SK-N-SH treated with all-trans-retinoic acid at 6 μM for 48 hours (cell line): ENCODE measurements around the gene TDRD9.

Source experiments
- ATAC-seq: fragments of 200-7000 bp; cut with Tn5 transposase; 3 replicates; pipeline ENCODE4 v1.9.1; 2020; ENCODE audit warnings: mild to moderate bottlenecking, moderate library complexity
- ARNTL ChIP-seq: fragments of 450-650 bp; formaldehyde crosslinking; IDR thresholded peaks from 2 replicates; pipeline ENCODE4 v1.5.0; 2020; ENCODE audit warnings: low read depth, mild to moderate bottlenecking, moderate library complexity, borderline replicate concordance
- BACH2 ChIP-seq: fragments of 250-450 bp; sonication (Bioruptor Pico); IDR thresholded peaks from 2 replicates; pipeline ENCODE4 v1.9.0; 2021; ENCODE audit warnings: mild to moderate bottlenecking, borderline replicate concordance
- CSDC2 ChIP-seq: fragments of 250-450 bp; sonication (Bioruptor Pico); IDR thresholded peaks from 2 replicates; pipeline ENCODE4 v1.5.0; 2020; ENCODE audit warnings: mild to moderate bottlenecking, moderate library complexity
- CSRNP3 ChIP-seq: fragments of 250-450 bp; sonication (Bioruptor Pico); IDR thresholded peaks from 2 replicates; pipeline ENCODE4 v1.5.1; 2021; ENCODE audit warnings: mild to moderate bottlenecking, moderate library complexity
- ESRRG ChIP-seq: fragments of 250-450 bp; sonication (Bioruptor Pico); IDR thresholded peaks from 2 replicates; pipeline ENCODE4 v1.6.1; 2021; ENCODE audit warnings: mild to moderate bottlenecking
- GLIS3 ChIP-seq: fragments of 250-450 bp; sonication (Bioruptor Pico); IDR thresholded peaks from 2 replicates; pipeline ENCODE4 v1.5.0; 2020; ENCODE audit warnings: mild to moderate bottlenecking, moderate library complexity
- ISL1 ChIP-seq: fragments of 250-450 bp; sonication (Bioruptor Pico); IDR thresholded peaks from 2 replicates; pipeline ENCODE4 v2.1.2; 2022; ENCODE audit warnings: mild to moderate bottlenecking, moderate library complexity
- PPARA ChIP-seq: fragments of 250-450 bp; sonication (Bioruptor Pico); IDR thresholded peaks from 2 replicates; pipeline ENCODE4 v1.5.0; 2020; ENCODE audit warnings: mild to moderate bottlenecking, borderline replicate concordance
- RARB ChIP-seq: fragments of 250-450 bp; sonication (Bioruptor Pico); IDR thresholded peaks from 2 replicates; pipeline ENCODE4 v1.8.0; 2021; ENCODE audit warnings: mild to moderate bottlenecking, moderate library complexity
- SNAI2 ChIP-seq: fragments of 250-450 bp; sonication (Bioruptor Pico); IDR thresholded peaks from 2 replicates; pipeline ENCODE4 v1.5.0; 2020; ENCODE audit warnings: mild to moderate bottlenecking, moderate library complexity
- TOX ChIP-seq: fragments of 250-450 bp; sonication (Bioruptor Pico); IDR thresholded peaks from 2 replicates; pipeline ENCODE4 v1.8.0; 2021; ENCODE audit warnings: mild to moderate bottlenecking, moderate library complexity, borderline replicate concordance
- ZFP3 ChIP-seq: fragments of 250-450 bp; sonication (Bioruptor Pico); IDR thresholded peaks from 2 replicates; pipeline ENCODE4 v1.5.0; 2020; ENCODE audit warnings: mild to moderate bottlenecking, moderate library complexity
- ZFP30 ChIP-seq: fragments of 450-650 bp; formaldehyde crosslinking; IDR thresholded peaks from 2 replicates; pipeline ENCODE4 v1.5.0; 2022; ENCODE audit warnings: mild to moderate bottlenecking, moderate library complexity
- ZNF565 ChIP-seq: fragments of 450-650 bp; formaldehyde crosslinking; conservative IDR thresholded peaks from 2 replicates; pipeline ENCODE4 v1.5.0; 2020; ENCODE audit warnings: low read depth, mild to moderate bottlenecking, moderate library complexity
- ZNF70 ChIP-seq: fragments of 450-650 bp; formaldehyde crosslinking; IDR thresholded peaks from 2 replicates; pipeline ENCODE4 v1.5.0; 2020; ENCODE audit warnings: mild to moderate bottlenecking, moderate library complexity
- ZNF8 ChIP-seq: fragments of 450-650 bp; formaldehyde crosslinking; IDR thresholded peaks from 2 replicates; pipeline ENCODE4 v1.5.0; 2020; ENCODE audit warnings: mild to moderate bottlenecking, moderate library complexity
- TF ChIP-seq, protein P1 (sequence below): fragments of 250-450 bp; sonication (Bioruptor Pico); IDR thresholded peaks from 2 replicates; pipeline ENCODE4 v1.5.1; 2020; ENCODE audit warnings: low read depth, mild to moderate bottlenecking, moderate library complexity
- TF ChIP-seq, protein P2 (sequence below): fragments of 250-450 bp; sonication (Bioruptor Pico); IDR thresholded peaks from 2 replicates; pipeline ENCODE4 v1.8.0; 2020; ENCODE audit warnings: mild to moderate bottlenecking, moderate library complexity, borderline replicate concordance
- TF ChIP-seq, protein P3 (sequence below): fragments of 250-450 bp; sonication (Bioruptor Pico); IDR thresholded peaks from 2 replicates; pipeline ENCODE4 v1.5.0; 2020; ENCODE audit warnings: mild to moderate bottlenecking, moderate library complexity
- TF ChIP-seq, protein P4 (sequence below): fragments of 250-450 bp; sonication (Bioruptor Pico); IDR thresholded peaks from 2 replicates; pipeline ENCODE4 v1.8.0; 2021; ENCODE audit warnings: low read depth, mild to moderate bottlenecking, moderate library complexity, borderline replicate concordance

The TDRD9 gene

DNA sequence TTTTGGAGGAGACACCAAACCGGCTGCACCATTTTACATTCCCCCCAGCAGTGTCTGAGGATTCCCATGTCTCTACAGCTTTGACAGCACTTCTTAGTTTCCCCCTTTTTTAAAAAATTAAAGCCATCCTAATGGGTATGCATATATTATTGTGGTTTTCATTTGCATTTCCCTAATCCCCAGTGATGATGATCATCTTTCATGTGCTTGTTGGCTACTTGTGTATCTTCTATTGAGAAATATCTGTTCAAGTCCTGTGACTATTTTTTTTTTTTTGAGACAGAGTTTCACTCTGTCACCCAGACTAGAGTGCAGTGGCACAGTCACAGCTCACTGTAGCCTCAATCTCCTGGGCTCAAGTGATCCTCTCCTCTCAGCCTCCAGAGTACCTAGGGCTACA lies 134.0 kb downstream of the TDRD9 start:
- no peak for ATAC-seq
- no peak for TF ChIP-seq ESRRG (CRISPR knock-in tag)

GRCh38 chr14:104064003-104064402 lies 135.7 kb downstream of the TDRD9 start:
- TF ChIP-seq CSRNP3 (CRISPR knock-in tag) (no peak), ESRRG (CRISPR knock-in tag) (no peak), BACH2 (CRISPR knock-in tag) (no peak), GLIS3 (no peak), SNAI2 (no peak), PPARA (CRISPR knock-in tag) (no peak), ZFP30 (CRISPR knock-in tag) (no peak), ZFP3 (CRISPR knock-in tag) (no peak), ISL1 (CRISPR knock-in tag) (no peak), ZNF8 (CRISPR knock-in tag) (no peak), TOX (CRISPR knock-in tag) (no peak), ARNTL (CRISPR knock-in tag) (no peak)
- TF ChIP-seq, protein P1, sequence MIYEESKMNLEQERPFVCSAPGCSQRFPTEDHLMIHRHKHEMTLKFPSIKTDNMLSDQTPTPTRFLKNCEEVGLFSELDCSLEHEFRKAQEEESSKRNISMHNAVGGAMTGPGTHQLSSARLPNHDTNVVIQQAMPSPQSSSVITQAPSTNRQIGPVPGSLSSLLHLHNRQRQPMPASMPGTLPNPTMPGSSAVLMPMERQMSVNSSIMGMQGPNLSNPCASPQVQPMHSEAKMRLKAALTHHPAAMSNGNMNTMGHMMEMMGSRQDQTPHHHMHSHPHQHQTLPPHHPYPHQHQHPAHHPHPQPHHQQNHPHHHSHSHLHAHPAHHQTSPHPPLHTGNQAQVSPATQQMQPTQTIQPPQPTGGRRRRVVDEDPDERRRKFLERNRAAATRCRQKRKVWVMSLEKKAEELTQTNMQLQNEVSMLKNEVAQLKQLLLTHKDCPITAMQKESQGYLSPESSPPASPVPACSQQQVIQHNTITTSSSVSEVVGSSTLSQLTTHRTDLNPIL (CRISPR knock-in tag), result no peak
- TF ChIP-seq, protein P2, sequence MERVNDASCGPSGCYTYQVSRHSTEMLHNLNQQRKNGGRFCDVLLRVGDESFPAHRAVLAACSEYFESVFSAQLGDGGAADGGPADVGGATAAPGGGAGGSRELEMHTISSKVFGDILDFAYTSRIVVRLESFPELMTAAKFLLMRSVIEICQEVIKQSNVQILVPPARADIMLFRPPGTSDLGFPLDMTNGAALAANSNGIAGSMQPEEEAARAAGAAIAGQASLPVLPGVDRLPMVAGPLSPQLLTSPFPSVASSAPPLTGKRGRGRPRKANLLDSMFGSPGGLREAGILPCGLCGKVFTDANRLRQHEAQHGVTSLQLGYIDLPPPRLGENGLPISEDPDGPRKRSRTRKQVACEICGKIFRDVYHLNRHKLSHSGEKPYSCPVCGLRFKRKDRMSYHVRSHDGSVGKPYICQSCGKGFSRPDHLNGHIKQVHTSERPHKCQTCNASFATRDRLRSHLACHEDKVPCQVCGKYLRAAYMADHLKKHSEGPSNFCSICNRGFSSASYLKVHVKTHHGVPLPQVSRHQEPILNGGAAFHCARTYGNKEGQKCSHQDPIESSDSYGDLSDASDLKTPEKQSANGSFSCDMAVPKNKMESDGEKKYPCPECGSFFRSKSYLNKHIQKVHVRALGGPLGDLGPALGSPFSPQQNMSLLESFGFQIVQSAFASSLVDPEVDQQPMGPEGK (CRISPR knock-in tag), result no peak
- TF ChIP-seq, protein P3, sequence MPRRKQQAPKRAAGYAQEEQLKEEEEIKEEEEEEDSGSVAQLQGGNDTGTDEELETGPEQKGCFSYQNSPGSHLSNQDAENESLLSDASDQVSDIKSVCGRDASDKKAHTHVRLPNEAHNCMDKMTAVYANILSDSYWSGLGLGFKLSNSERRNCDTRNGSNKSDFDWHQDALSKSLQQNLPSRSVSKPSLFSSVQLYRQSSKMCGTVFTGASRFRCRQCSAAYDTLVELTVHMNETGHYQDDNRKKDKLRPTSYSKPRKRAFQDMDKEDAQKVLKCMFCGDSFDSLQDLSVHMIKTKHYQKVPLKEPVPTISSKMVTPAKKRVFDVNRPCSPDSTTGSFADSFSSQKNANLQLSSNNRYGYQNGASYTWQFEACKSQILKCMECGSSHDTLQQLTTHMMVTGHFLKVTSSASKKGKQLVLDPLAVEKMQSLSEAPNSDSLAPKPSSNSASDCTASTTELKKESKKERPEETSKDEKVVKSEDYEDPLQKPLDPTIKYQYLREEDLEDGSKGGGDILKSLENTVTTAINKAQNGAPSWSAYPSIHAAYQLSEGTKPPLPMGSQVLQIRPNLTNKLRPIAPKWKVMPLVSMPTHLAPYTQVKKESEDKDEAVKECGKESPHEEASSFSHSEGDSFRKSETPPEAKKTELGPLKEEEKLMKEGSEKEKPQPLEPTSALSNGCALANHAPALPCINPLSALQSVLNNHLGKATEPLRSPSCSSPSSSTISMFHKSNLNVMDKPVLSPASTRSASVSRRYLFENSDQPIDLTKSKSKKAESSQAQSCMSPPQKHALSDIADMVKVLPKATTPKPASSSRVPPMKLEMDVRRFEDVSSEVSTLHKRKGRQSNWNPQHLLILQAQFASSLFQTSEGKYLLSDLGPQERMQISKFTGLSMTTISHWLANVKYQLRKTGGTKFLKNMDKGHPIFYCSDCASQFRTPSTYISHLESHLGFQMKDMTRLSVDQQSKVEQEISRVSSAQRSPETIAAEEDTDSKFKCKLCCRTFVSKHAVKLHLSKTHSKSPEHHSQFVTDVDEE (CRISPR knock-in tag), result no peak
- ATAC-seq, result no peak

DNA sequence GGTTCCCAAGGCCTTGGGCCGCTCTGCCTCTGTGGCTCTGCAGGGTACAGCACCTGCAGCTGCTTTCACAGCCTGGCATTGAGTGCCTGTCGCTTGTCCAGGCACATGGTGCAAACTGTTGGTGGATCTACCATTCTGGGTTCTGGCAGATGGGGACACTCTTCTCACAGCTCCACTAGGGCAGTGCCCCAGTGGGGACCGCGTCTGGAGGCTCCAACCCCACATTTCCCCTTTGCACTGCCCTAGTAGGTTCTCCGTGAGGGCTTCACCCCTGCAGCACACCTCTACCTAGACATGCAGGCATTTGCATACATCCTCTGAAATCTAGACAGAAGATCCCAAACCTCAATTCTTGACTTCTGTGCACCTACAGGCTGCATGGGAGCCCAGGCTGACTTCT lies 138.0 kb downstream of the TDRD9 start:
- TF ChIP-seq, protein P4, sequence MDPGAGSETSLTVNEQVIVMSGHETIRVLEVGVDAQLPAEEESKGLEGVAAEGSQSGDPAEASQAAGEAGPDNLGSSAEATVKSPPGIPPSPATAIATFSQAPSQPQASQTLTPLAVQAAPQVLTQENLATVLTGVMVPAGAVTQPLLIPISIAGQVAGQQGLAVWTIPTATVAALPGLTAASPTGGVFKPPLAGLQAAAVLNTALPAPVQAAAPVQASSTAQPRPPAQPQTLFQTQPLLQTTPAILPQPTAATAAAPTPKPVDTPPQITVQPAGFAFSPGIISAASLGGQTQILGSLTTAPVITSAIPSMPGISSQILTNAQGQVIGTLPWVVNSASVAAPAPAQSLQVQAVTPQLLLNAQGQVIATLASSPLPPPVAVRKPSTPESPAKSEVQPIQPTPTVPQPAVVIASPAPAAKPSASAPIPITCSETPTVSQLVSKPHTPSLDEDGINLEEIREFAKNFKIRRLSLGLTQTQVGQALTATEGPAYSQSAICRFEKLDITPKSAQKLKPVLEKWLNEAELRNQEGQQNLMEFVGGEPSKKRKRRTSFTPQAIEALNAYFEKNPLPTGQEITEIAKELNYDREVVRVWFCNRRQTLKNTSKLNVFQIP (CRISPR knock-in tag), result no peak
- no peak for TF ChIP-seq ZNF565 (CRISPR knock-in tag)
- TF ChIP-seq ARNTL (CRISPR knock-in tag), result no peak
- no peak for TF ChIP-seq CSDC2
- no peak for TF ChIP-seq TOX (CRISPR knock-in tag)
- TF ChIP-seq, protein P2 (CRISPR knock-in tag), result no peak
- TF ChIP-seq ZFP3 (CRISPR knock-in tag), result no peak
- TF ChIP-seq ISL1 (CRISPR knock-in tag), result no peak
- TF ChIP-seq BACH2 (CRISPR knock-in tag), result no peak
- no peak for TF ChIP-seq GLIS3
- TF ChIP-seq PPARA (CRISPR knock-in tag), result no peak
- TF ChIP-seq, protein P3 (CRISPR knock-in tag), result no peak
- no peak for TF ChIP-seq RARB (CRISPR knock-in tag)
- no peak for TF ChIP-seq SNAI2
- TF ChIP-seq CSRNP3 (CRISPR knock-in tag), result no peak
- TF ChIP-seq ZNF70 (CRISPR knock-in tag), result no peak
- TF ChIP-seq ESRRG (CRISPR knock-in tag), result no peak
- no peak for ATAC-seq
